Measurements from ENCODE around the gene STK33. TPM values are rescaled to one million over a fixed set of nuclear protein-coding genes. Genes with fewer than 3 reads are reported as not detected.
"Not testable (repeated sequence)": the region's sequence is repeated elsewhere in the genome, so short reads cannot be mapped to it uniquely, and the experiment has no call there.

The STK33 gene
- total RNA-seq, 1 experiment from 2014 or later = 10.6 TPM

- H3K4me3 ChIP-seq (ENCODE audit: insufficient read depth, low read depth, low read length); DNase-seq; H3K36me3 ChIP-seq (replicated peaks; ENCODE audit: control insufficient read depth, insufficient read depth, low read length); H3K27me3 ChIP-seq (ENCODE audit: control insufficient read depth, insufficient read depth, low read length): not testable (repeated sequence)
Measured at GRCh38 chr11:8467806-8468205, 126.2 kb downstream of the STK33 start.

DNA sequence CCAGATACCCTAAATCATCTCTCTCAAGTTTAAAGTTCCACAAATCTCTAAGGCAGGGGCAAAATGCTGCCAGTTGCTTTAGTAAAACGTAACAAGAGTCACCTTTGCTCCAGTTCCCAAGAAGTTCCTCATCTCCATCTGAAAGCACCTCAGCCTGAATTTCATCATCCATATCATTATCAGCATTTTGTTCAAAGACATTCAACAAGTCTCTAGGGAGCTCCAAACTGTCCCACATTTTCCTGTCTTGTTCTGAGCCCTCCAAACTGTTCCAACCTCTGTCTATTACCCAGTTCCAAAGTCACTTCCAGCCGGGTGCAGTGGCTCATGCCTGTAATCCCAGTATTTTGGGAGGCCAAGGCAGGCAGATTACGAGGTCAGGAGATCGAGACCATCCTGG lies 126.7 kb downstream of the STK33 start:
- not testable (repeated sequence) for H3K4me3 ChIP-seq (ENCODE audit: insufficient read depth, low read depth, low read length); H3K36me3 ChIP-seq (replicated peaks; ENCODE audit: control insufficient read depth, insufficient read depth, low read length); DNase-seq; H3K27me3 ChIP-seq (ENCODE audit: control insufficient read depth, insufficient read depth, low read length)

DNA sequence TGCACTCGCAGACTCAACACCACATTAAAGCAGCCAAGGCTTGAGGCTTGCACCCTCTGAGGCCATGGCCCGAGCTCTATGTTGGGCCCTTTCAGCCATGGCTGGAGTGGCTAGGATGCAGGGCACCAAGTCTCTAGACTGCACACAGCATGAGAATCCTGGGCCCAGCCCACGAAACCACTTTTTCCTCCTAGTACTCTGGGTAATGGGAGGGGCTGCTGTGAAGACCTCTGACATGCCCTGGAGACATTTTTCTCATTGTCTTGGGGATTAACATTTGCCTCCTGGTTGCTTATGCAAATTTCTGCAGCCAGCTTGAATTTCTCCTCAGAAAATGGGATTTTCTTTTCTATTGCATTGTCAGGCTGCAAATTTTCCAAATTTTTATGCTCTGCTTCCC lies 127.1 kb downstream of the STK33 start:
- H3K27me3 ChIP-seq (ENCODE audit: control insufficient read depth, insufficient read depth, low read length) = not testable (repeated sequence)

DNA sequence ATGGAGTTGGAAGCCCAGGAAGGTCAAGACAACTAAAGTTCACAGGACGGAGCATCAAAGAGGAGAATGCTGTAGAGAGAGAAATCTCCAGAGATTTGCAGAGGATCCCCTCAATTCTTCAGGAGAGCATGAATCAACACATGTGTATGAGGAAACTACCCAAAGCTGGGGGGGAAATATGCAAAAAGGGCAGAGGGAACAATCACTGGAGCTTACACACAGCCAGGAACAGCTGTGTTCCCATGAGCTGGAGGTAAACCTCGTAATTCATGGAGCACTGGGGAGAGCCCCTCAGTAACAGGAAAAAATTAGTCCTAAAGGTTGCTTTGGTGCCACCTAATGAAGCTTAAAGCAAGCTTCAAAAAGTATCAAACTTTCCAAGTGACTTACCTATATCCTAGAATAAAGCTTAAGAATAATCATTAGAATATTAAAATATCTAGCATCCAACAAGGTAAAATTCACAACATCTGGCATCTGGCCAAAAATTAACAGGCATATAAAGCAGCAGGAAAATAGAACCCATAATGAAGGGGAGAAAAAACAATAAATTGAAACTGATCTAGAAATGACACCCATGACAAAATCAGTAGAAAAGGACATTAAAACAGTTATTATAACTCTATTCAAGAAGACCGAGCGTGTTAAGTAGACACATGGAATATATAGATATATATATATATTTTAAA lies 134.2 kb downstream of the STK33 start:
- no peak for DNase-seq
- Histone ChIP-seq H3K4me3 (ENCODE audit: insufficient read depth, low read depth, low read length) (no peak overlapping the region), H3K36me3 (replicated peaks; ENCODE audit: control insufficient read depth, insufficient read depth, low read length) (no peaks in the 10 kb centered on the region), H3K27me3 (ENCODE audit: control insufficient read depth, insufficient read depth, low read length) (no peaks in the 10 kb centered on the region)

More for the DNA sequence above, 127.1 kb downstream of the STK33 start:
- H3K36me3 ChIP-seq (replicated peaks; ENCODE audit: control insufficient read depth, insufficient read depth, low read length); DNase-seq; H3K4me3 ChIP-seq (ENCODE audit: insufficient read depth, low read depth, low read length): not testable (repeated sequence)

- Histone ChIP-seq H3K36me3 (replicated peaks; ENCODE audit: control insufficient read depth, insufficient read depth, low read length) (no peaks in the 10 kb centered on the region), H3K27me3 (ENCODE audit: control insufficient read depth, insufficient read depth, low read length) (no peaks in the 10 kb centered on the region), H3K4me3 (ENCODE audit: insufficient read depth, low read depth, low read length) (no peak overlapping the region)
- peak; percentile 11 for DNase-seq
Measured at GRCh38 chr11:8442301-8442700, 151.7 kb downstream of the STK33 start.

DNA sequence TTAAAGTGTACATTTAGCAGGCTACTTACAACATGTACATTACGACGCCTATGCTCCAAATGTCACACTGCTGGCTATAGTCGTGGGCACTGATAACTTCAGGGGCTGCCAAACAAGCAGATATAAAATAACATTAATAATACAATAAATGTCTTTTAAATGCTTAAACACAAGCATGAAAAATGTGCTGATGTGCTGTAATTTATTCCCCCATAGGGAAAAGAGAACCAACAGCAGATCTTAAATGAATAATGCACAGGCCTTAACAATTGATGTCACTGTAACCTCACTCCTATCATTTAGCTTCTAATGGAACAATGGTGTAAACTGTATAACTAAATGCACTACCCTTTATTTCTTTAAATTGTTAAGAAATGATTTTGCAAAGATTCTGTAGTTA lies 153.4 kb downstream of the STK33 start:
- DNase-seq = no peak
- no peak overlapping the region for H3K4me3 ChIP-seq (ENCODE audit: insufficient read depth, low read depth, low read length)
- no peaks in the 10 kb centered on the region for H3K36me3 ChIP-seq (replicated peaks; ENCODE audit: control insufficient read depth, insufficient read depth, low read length)

DNA sequence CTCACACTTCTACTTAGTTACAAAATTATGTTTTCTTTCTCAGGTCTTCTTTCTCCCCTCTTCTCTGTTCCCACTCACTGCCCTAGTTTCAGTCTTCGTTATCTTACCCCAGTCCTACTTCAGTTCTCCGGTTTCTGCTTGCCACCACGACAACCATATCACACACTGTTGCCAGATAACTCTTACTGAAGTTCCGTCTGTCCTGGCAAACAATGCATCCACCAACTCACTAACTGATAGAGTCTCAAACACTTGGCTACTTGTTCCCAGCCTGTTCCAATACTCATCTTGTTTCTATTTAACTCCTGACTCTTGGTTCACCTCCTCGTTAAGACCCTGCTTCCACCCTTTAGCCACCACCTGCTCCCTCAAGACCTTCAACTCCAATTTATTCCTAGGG lies 164.5 kb downstream of the STK33 start:
- H3K27me3 ChIP-seq (ENCODE audit: control insufficient read depth, insufficient read depth, low read length) = no peaks in the 10 kb centered on the region
- no peak for DNase-seq

More for the DNA sequence above, 153.4 kb downstream of the STK33 start:
- H3K27me3 ChIP-seq (ENCODE audit: control insufficient read depth, insufficient read depth, low read length) = no peaks in the 10 kb centered on the region

DNA sequence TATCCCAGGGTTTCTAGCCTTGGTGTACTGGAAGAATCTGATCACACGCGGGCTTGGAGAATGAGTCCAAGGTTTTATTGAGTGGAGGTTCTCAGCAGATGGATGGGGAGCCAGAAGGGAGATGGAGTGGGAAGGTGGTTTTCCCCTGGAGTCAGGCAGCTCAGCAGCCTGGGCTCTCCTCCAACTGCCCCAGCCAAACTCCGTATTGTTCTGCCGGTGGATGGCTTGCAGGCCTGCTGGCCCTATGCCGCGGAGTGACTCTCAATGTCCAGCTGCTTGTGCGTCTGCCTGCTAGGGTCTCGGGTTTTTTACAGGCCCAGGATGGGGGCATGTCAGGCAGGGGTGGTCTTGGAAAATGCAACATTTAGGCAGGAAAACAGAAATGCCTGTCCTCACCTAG lies 168.0 kb downstream of the STK33 start:
- no peaks in the 10 kb centered on the region; the same call in 1 of the 2 replicates for H3K36me3 ChIP-seq (replicated peaks; ENCODE audit: control insufficient read depth, insufficient read depth, low read length)
- no peak for DNase-seq
- H3K27me3 ChIP-seq (ENCODE audit: control insufficient read depth, insufficient read depth, low read length) = no peaks in the 10 kb centered on the region
- no peak overlapping the region for H3K4me3 ChIP-seq (ENCODE audit: insufficient read depth, low read depth, low read length)

More for the DNA sequence above, 164.5 kb downstream of the STK33 start:
- no peak overlapping the region for H3K4me3 ChIP-seq (ENCODE audit: insufficient read depth, low read depth, low read length)
- H3K36me3 ChIP-seq (replicated peaks; ENCODE audit: control insufficient read depth, insufficient read depth, low read length) = no peaks in the 10 kb centered on the region; the same call in 1 of the 2 replicates

GRCh38 chr11:8415195-8415594 lies 178.8 kb downstream of the STK33 start:
- H3K27me3 ChIP-seq (ENCODE audit: control insufficient read depth, insufficient read depth, low read length) = no peaks in the 10 kb centered on the region
- H3K4me3 ChIP-seq (ENCODE audit: insufficient read depth, low read depth, low read length) = no peak overlapping the region
- no peaks in the 10 kb centered on the region for H3K36me3 ChIP-seq (replicated peaks; ENCODE audit: control insufficient read depth, insufficient read depth, low read length)
- no peak for DNase-seq

GRCh38 chr11:8408151-8408941 lies 185.7 kb downstream of the STK33 start:
- no peaks in the 10 kb centered on the region for H3K27me3 ChIP-seq (ENCODE audit: control insufficient read depth, insufficient read depth, low read length)
- H3K36me3 ChIP-seq (replicated peaks; ENCODE audit: control insufficient read depth, insufficient read depth, low read length) = no peaks in the 10 kb centered on the region; the same call in 1 of the 2 replicates
- DNase-seq = no peak
- no peak overlapping the region for H3K4me3 ChIP-seq (ENCODE audit: insufficient read depth, low read depth, low read length)

DNA sequence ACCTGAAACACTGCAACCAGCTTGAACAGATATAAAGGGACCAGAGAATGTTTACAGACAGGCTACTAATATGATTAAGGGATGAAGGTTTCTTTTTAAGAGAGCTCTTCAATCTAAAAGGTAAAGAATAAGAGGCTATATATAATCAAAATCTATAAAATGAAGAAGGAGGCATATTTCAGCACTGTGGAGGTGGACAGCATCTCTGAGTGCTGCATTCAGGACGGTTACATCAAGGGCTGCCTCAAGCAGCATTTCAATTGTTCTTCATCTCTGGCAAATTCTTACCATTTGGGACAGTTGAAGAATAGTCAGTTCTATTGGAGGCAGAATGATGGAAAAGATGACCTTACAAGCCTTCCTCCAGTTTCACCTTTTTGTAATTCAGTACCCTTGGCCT lies 190.7 kb downstream of the STK33 start:
- H3K27me3 ChIP-seq (ENCODE audit: control insufficient read depth, insufficient read depth, low read length) = no peaks in the 10 kb centered on the region
- H3K36me3 ChIP-seq (replicated peaks; ENCODE audit: control insufficient read depth, insufficient read depth, low read length) = no peaks in the 10 kb centered on the region
- DNase-seq = peak; percentile 16
- H3K4me3 ChIP-seq (ENCODE audit: insufficient read depth, low read depth, low read length) = no peak overlapping the region

GRCh38 chr11:8392886-8393285 lies 201.1 kb downstream of the STK33 start:
- Histone ChIP-seq H3K4me3 (ENCODE audit: insufficient read depth, low read depth, low read length) (no peak overlapping the region), H3K27me3 (ENCODE audit: control insufficient read depth, insufficient read depth, low read length) (no peaks in the 10 kb centered on the region), H3K36me3 (replicated peaks; ENCODE audit: control insufficient read depth, insufficient read depth, low read length) (no peaks in the 10 kb centered on the region)
- DNase-seq = no peak

DNA sequence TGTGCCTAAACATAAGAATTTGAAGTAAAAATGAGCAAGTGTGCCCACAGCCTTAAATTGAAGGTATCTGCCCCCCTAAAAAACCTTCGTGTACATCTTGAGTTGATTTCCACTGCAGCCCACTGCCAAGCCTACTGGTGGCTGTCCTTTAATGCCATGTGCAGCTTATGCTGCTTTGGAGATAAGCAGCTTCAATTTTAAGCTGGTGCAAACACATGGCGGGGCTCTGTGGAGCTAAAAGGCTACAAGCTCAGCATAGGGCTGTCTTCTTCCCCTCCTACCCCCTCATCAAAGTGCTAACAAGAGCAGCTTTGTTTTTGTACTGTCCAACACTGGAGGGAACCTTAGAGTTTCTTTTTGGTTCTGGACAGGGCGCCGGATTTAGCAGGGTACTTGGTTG lies 201.9 kb downstream of the STK33 start:
- Histone ChIP-seq H3K36me3 (replicated peaks; ENCODE audit: control insufficient read depth, insufficient read depth, low read length) (no peaks in the 10 kb centered on the region), H3K27me3 (ENCODE audit: control insufficient read depth, insufficient read depth, low read length) (no peaks in the 10 kb centered on the region), H3K4me3 (ENCODE audit: insufficient read depth, low read depth, low read length) (no peak overlapping the region)
- no peak for DNase-seq

- DNase-seq = peak; percentile 16
Measured at GRCh38 chr11:8390851-8391612, 203.0 kb downstream of the STK33 start.

More at GRCh38 chr11:8390851-8391612, 203.0 kb downstream of the STK33 start:
- Histone ChIP-seq H3K27me3 (ENCODE audit: control insufficient read depth, insufficient read depth, low read length) (no peaks in the 10 kb centered on the region), H3K4me3 (ENCODE audit: insufficient read depth, low read depth, low read length) (no peak overlapping the region), H3K36me3 (replicated peaks; ENCODE audit: control insufficient read depth, insufficient read depth, low read length) (no peaks in the 10 kb centered on the region)

All from H7 (cell line).